Measurements from ENCODE around the gene PPP2R5A. TPM values are rescaled to one million over a fixed set of nuclear protein-coding genes. Genes with fewer than 3 reads are reported as not detected.

The PPP2R5A gene
- total and polyA plus RNA-seq, 2 of the 13 experiments (the other 11 are each of a cell fraction or from before 2014, with no cell fraction given), result 22.0 to 31.4 TPM

GRCh38 chr1:212284744-212285684, at the start of gene PPP2R5A (continued):
- TF ChIP-seq ZNF761 (CRISPR knock-in tag; conservative IDR thresholded peaks at IDR 0.05) (no peak; the same call in 1 of the 2 replicates), KDM2A (CRISPR knock-in tag; IDR thresholded peaks at IDR 0.05; ENCODE audit: borderline replicate concordance, low read depth) (peak; percentile 59), IRF1 (CRISPR knock-in tag; IDR thresholded peaks at IDR 0.05; ENCODE audit: low read depth) (no peak), ZNF781 (CRISPR knock-in tag; IDR thresholded peaks at IDR 0.05; ENCODE audit: borderline replicate concordance, not compliant biosample characterization) (peak; percentile 28), ZSCAN5A (CRISPR knock-in tag; IDR thresholded peaks at IDR 0.05; ENCODE audit: borderline replicate concordance) (no peak; the same call in 1 of the 2 replicates), ZNF564 (CRISPR knock-in tag; IDR thresholded peaks at IDR 0.05) (no peak; the same call in 1 of the 2 replicates), FOXM1 (CRISPR knock-in tag; IDR thresholded peaks at IDR 0.05) (no peak), ZNF142 (CRISPR knock-in tag; IDR thresholded peaks at IDR 0.05) (no peak; the same call in 1 of the 2 replicates), HNF4A (CRISPR knock-in tag; IDR thresholded peaks at IDR 0.05) (no peak), MYC (CRISPR knock-in tag; IDR thresholded peaks at IDR 0.05; ENCODE audit: borderline replicate concordance) (peak; percentile 80; the same call in 1 of the 2 replicates), ZNF674 (CRISPR knock-in tag; IDR thresholded peaks at IDR 0.05; ENCODE audit: low read depth) (no peak), ETV6 (CRISPR knock-in tag; conservative IDR thresholded peaks at IDR 0.05) (no peak), PRDM4 (CRISPR knock-in tag; IDR thresholded peaks at IDR 0.05; ENCODE audit: borderline replicate concordance) (no peak), TBX2 (CRISPR knock-in tag; IDR thresholded peaks at IDR 0.05; ENCODE audit: borderline replicate concordance) (peak; percentile 87; the same call in 1 of the 2 replicates), TCF12 (IDR thresholded peaks at IDR 0.05) (no peak), TCF12 (CRISPR knock-in tag; IDR thresholded peaks at IDR 0.05) (no peak; the same call in 1 of the 2 replicates)

All from HepG2 (cell line).